ENCODE data around the gene ELSPBP1.

- TF ChIP-seq, protein P1, sequence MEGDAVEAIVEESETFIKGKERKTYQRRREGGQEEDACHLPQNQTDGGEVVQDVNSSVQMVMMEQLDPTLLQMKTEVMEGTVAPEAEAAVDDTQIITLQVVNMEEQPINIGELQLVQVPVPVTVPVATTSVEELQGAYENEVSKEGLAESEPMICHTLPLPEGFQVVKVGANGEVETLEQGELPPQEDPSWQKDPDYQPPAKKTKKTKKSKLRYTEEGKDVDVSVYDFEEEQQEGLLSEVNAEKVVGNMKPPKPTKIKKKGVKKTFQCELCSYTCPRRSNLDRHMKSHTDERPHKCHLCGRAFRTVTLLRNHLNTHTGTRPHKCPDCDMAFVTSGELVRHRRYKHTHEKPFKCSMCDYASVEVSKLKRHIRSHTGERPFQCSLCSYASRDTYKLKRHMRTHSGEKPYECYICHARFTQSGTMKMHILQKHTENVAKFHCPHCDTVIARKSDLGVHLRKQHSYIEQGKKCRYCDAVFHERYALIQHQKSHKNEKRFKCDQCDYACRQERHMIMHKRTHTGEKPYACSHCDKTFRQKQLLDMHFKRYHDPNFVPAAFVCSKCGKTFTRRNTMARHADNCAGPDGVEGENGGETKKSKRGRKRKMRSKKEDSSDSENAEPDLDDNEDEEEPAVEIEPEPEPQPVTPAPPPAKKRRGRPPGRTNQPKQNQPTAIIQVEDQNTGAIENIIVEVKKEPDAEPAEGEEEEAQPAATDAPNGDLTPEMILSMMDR (conservative IDR thresholded peaks at IDR 0.05), result no peak
- no peak for TF ChIP-seq EZH2 (IDR thresholded peaks at IDR 0.05; ENCODE audit: low read depth)
These were observed 67.2 kb downstream of the ELSPBP1 start for GRCh38 chr19:48061401-48062344.
